Type B pancreatic cell (in vitro differentiated cells): ENCODE results near the gene TLL2. TPM values are rescaled to one million over a fixed set of nuclear protein-coding genes. Genes with fewer than 3 reads are reported as not detected.

ENCODE experiments used
- DNase-seq: peaks from one replicate; pipeline ENCODE4 v3.0.0; 2021; ENCODE audit warnings: mixed read lengths; ENCODE audit not compliant: unreplicated experiment; ENCODE audit errors: extremely low spot score
- H3K27ac Mint-ChIP-seq: 2 replicates; pipeline ENCODE4 v1.8.0; 2021; ENCODE audit warnings: mild to moderate bottlenecking, mixed read lengths
- H3K27me3 Mint-ChIP-seq: 2 replicates; pipeline ENCODE4 v1.8.0; 2021; ENCODE audit warnings: mixed read lengths
- H3K36me3 Mint-ChIP-seq: 2 replicates; pipeline ENCODE4 v1.8.0; 2021; ENCODE audit warnings: mixed read lengths
- H3K4me1 Mint-ChIP-seq: one replicate; pipeline ENCODE4 v1.8.0; 2021; ENCODE audit warnings: mixed read lengths; ENCODE audit not compliant: unreplicated experiment
- H3K4me3 Mint-ChIP-seq: 2 replicates; pipeline ENCODE4 v1.8.0; 2021; ENCODE audit warnings: mild to moderate bottlenecking, mixed read lengths
- H3K9me3 Mint-ChIP-seq: 2 replicates; pipeline ENCODE4 v1.8.0; 2021; ENCODE audit warnings: mixed read lengths
- CTCF ChIP-seq: fragments of 200-600 bp; sonication (generic); conservative IDR thresholded peaks from 2 replicates; pipeline ENCODE4 v1.5.0; 2021; ENCODE audit warnings: antibody characterized with exemption, mild to moderate bottlenecking
- total RNA-seq: library from RNA; stranded (reverse); gene quantifications from 2 replicates; pipeline ENCODE4 v1.2.1, GENCODE V29; 2021; ENCODE audit warnings: low replicate concordance

The TLL2 gene
- total RNA-seq, 1 donor from 2014 or later: 0.85 TPM

- no peak for DNase-seq
- Mint-ChIP-seq H3K27me3 (peaks cover 18% of the 10 kb centered on the region), H3K36me3 (no peaks in the 10 kb centered on the region), H3K27ac (no peak overlapping the region), H3K4me3 (no peak overlapping the region), H3K9me3 (no peaks in the 10 kb centered on the region), H3K4me1 (peaks cover 3% of the 10 kb centered on the region)
- no peak for TF ChIP-seq CTCF
These were observed 142.4 kb downstream of the TLL2 start for GRCh38 chr10:96371356-96371755.

- peaks cover 3% of the 10 kb centered on the region for H3K4me1 Mint-ChIP-seq
- peak; percentile 88 for TF ChIP-seq CTCF
- no peaks in the 10 kb centered on the region for H3K9me3 Mint-ChIP-seq
- DNase-seq: no peak
- no peak overlapping the region for H3K27ac Mint-ChIP-seq
- H3K36me3 Mint-ChIP-seq: no peaks in the 10 kb centered on the region
- H3K27me3 Mint-ChIP-seq: peaks cover 17% of the 10 kb centered on the region
- no peak overlapping the region for H3K4me3 Mint-ChIP-seq
These were observed 143.1 kb downstream of the TLL2 start for GRCh38 chr10:96370584-96371157.

GRCh38 chr10:96369890-96370583 lies 143.7 kb downstream of the TLL2 start:
- Mint-ChIP-seq H3K27ac (no peak overlapping the region), H3K9me3 (no peaks in the 10 kb centered on the region), H3K4me1 (no peaks in the 10 kb centered on the region), H3K36me3 (no peaks in the 10 kb centered on the region), H3K27me3 (peaks cover 11% of the 10 kb centered on the region), H3K4me3 (no peak overlapping the region)
- TF ChIP-seq CTCF: no peak
- DNase-seq: no peak

- H3K27ac Mint-ChIP-seq: no peak overlapping the region
- no peaks in the 10 kb centered on the region for H3K36me3 Mint-ChIP-seq
- DNase-seq: no peak
- H3K4me3 Mint-ChIP-seq: no peak overlapping the region
- TF ChIP-seq CTCF: no peak
- H3K27me3 Mint-ChIP-seq: peaks cover 6% of the 10 kb centered on the region
- H3K4me1 Mint-ChIP-seq: no peaks in the 10 kb centered on the region
- no peaks in the 10 kb centered on the region for H3K9me3 Mint-ChIP-seq
These were observed 144.8 kb downstream of the TLL2 start for GRCh38 chr10:96368971-96369370.

- no peaks in the 10 kb centered on the region for H3K9me3 Mint-ChIP-seq
- H3K27me3 Mint-ChIP-seq: no peaks in the 10 kb centered on the region
- TF ChIP-seq CTCF: no peak
- H3K36me3 Mint-ChIP-seq: no peaks in the 10 kb centered on the region
- H3K4me3 Mint-ChIP-seq: no peak overlapping the region
- DNase-seq: no peak
- no peak overlapping the region for H3K27ac Mint-ChIP-seq
- no peaks in the 10 kb centered on the region for H3K4me1 Mint-ChIP-seq
These were observed 146.3 kb downstream of the TLL2 start for GRCh38 chr10:96367470-96367869.
